COR-L47 (cell line): ENCODE results near the gene C19orf38.
"Not testable (repeated sequence)": the region's sequence is repeated elsewhere in the genome, so short reads cannot be mapped to it uniquely, and the experiment has no call there.

Experiments used
- DNase-seq: peaks from one replicate; lab custom pipeline; 2025; lab: John Stamatoyannopoulos, UW

Gene C19orf38

GRCh38 chr19:10823690-10824089, 24.5 kb upstream of the C19orf38 start:
- no peak for DNase-seq

GRCh38 chr19:10826231-10826630, 22.0 kb upstream of the C19orf38 start:
- DNase-seq = no peak

- DNase-seq = no peak
Measured at GRCh38 chr19:10826846-10827245, 21.4 kb upstream of the C19orf38 start.

GRCh38 chr19:10828981-10829821, 19.0 kb upstream of the C19orf38 start:
- no peak for DNase-seq

GRCh38 chr19:10829967-10830366, 18.2 kb upstream of the C19orf38 start:
- DNase-seq = no peak

GRCh38 chr19:10830370-10830769, 17.8 kb upstream of the C19orf38 start:
- DNase-seq = no peak

GRCh38 chr19:10830931-10831779, 17.1 kb upstream of the C19orf38 start:
- DNase-seq = no peak

GRCh38 chr19:10831987-10832938, 16.0 kb upstream of the C19orf38 start:
- DNase-seq = no peak

GRCh38 chr19:10832939-10833296, 15.3 kb upstream of the C19orf38 start:
- DNase-seq = no peak

GRCh38 chr19:10835089-10835753, 13.0 kb upstream of the C19orf38 start:
- no peak for DNase-seq

GRCh38 chr19:10835754-10836478, 12.3 kb upstream of the C19orf38 start, which contains the start of gene TMED1:
Gene TMED1 (minus strand): TSS chr19:10836212. CDS start chr19:10836191, 21 bp downstream.
- peak; percentile 100 for DNase-seq

- peak; percentile 89 for DNase-seq
Measured at GRCh38 chr19:10836479-10837330, 11.5 kb upstream of the C19orf38 start.

- DNase-seq = not testable (repeated sequence)
Measured at GRCh38 chr19:10837649-10838048, 10.6 kb upstream of the C19orf38 start.

GRCh38 chr19:10838377-10838776, 9.8 kb upstream of the C19orf38 start:
- DNase-seq = no peak

GRCh38 chr19:10839114-10840050, 8.8 kb upstream of the C19orf38 start:
- DNase-seq = no peak

GRCh38 chr19:10842788-10843187, 5.4 kb upstream of the C19orf38 start:
- no peak for DNase-seq

GRCh38 chr19:10846500-10847202, 1.6 kb upstream of the C19orf38 start:
- DNase-seq = no peak

GRCh38 chr19:10850631-10851030, 2.4 kb downstream of the C19orf38 start:
- DNase-seq = no peak
